Measurements from ENCODE around the gene PPP1R9A. TPM values are rescaled to one million over a fixed set of nuclear protein-coding genes. Genes with fewer than 3 reads are reported as not detected.

Gene PPP1R9A
- total RNA-seq, result 0.74 and 1.5 TPM in 2 replicates

DNA sequence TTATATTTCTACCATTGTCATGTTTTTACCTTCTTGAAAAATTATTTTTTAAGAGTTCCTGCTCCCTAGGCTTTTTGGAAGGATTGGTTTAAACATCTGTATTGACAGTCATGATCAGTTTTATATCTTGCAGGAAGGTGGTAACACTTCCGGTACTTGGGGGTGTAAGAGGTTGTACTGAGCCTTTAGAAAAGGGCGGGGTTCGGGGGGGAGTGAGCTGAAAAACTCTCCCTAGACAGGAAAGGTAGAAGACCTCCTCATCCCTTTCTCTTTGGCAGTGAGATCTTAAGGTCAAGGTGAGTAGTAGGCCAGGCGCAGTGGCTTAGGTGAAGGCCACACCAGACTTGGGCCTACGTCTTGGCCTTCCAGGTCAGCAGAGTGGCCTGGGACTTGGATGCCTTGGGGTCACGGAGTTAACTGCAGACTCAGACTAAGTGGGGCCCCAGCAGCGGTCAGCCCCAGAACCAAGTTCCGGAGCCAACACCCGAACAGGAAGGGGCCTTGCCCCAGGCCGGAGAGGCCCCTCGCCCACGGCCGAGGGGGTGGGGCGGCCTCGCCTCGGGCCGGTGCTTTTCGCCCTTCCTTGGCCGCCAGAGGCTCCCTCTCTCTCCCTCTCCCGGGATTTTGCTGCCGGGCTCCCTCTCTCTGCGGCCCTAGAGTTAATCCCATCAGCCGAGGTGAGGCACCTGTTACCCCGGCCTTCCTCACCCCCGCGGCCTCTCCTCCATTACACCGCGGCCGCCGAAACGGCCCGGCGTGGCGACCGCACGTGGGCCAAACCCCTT lies at the start of gene PPP1R9A:
TSS of gene PPP1R9A (plus strand) at position 569 of the 785 bp plus-strand sequence. CDS start 2,520 bp downstream, outside the sequence.

GRCh38 chr7:95324431-95324830 lies 417.0 kb downstream of the PPP1R9A start, which contains the start of gene PON1:
Gene PON1 (minus strand): TSS chr7:95324532. CDS start chr7:95324475, 57 bp downstream.

Measured in mammary microvascular endothelial cell (primary cell).